ENCODE data around the gene PKHD1.

GRCh38 chr6:52126231-52126630 is 38.8 kb upstream of the PKHD1 start:
- no peak for TF ChIP-seq POLR2AphosphoS5 (IDR thresholded peaks at IDR 0.05; ENCODE audit: low read depth, low read length)
- TF ChIP-seq REST (IDR thresholded peaks at IDR 0.05; ENCODE audit: insufficient read depth in 1 of 2, low read depth in 2 of 2, low read length in 2 of 2): no peak
- TF ChIP-seq TAF1 (IDR thresholded peaks at IDR 0.05; ENCODE audit: borderline replicate concordance, insufficient read depth, low read length): no peak
- no peak for TF ChIP-seq SIN3A (IDR thresholded peaks at IDR 0.05; ENCODE audit: borderline replicate concordance, insufficient read depth, low read length)
